T47D (cell line): ENCODE data around the gene GSDME.
A peak's percentile ranks its signal among the peaks of the same experiment; 100 is the strongest.
"Not testable (repeated sequence)": the region's sequence is repeated elsewhere in the genome, so short reads cannot be mapped to it uniquely, and the experiment has no call there.

Experiments used
- DNase-seq, 2 experiments: peaks; one replicate each; pipeline versions ENCODE4 v3.0.0 to v3.0.0-alpha.2; 2011 to 2012; ENCODE audit warnings: low read depth in 1 of 2, low spot score in 1 of 2
- JUND ChIP-seq: IDR thresholded peaks from 2 replicates; pipeline ENCODE4 v1.6.1; 2012; ENCODE audit warnings: low read depth
- in situ Hi-C: cut with HindIII; loops from 2 replicates; pipeline ENCODE4 v1.10.0; 2016; ENCODE audit warnings: low sequenced_read_pairs, low pct_unique_long_range_greater_than_20kb

The GSDME gene

GRCh38 chr7:24748521-24748920 lies 8.7 kb downstream of the GSDME start:
- no peak for TF ChIP-seq JUND
- in situ Hi-C loops, result no loop called here
- no peak for DNase-seq

DNA sequence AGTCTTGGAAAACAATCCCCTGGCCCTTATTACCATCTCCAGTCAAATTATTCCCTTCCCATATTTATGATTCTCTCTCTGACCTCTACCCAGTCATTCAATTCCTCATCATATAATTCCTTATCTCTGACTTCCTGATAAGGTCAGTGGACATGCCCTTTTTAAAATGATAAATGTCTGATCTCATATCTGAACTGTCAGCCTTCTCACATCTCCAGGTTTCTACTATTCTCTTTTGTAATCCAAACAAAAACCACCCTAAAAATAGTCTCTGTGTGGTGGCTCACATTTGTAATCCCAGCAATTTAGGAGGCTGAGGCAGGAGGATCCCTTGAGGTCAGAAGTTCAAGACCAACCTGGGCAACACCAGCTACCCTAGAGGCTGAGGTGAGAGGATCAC lies 11.9 kb downstream of the GSDME start:
- in situ Hi-C loops, result no loop called here
- DNase-seq, result no peak
- no peak for TF ChIP-seq JUND

DNA sequence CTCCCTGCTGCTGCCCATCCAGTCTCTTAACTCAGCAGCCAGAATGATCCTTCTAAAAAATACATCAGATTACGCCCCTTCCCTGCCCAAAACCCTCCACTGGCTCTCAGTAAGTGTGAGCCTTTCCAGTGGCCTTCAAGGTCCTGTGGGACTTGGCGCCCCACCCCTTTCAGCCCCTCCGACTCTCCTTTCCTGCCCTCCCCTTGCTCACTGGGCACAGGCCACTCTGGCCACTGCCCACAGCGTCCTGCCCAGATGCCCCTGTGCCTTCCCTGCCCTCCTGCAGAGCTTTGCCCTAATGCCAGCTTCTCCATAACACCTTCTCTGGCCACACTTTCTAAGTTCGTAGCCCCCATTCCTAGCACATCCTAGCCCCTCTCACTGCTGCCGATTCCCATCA lies 13.8 kb downstream of the GSDME start:
- DNase-seq, result no peak
- TF ChIP-seq JUND, result no peak
- in situ Hi-C loops, result no loop called here

DNA sequence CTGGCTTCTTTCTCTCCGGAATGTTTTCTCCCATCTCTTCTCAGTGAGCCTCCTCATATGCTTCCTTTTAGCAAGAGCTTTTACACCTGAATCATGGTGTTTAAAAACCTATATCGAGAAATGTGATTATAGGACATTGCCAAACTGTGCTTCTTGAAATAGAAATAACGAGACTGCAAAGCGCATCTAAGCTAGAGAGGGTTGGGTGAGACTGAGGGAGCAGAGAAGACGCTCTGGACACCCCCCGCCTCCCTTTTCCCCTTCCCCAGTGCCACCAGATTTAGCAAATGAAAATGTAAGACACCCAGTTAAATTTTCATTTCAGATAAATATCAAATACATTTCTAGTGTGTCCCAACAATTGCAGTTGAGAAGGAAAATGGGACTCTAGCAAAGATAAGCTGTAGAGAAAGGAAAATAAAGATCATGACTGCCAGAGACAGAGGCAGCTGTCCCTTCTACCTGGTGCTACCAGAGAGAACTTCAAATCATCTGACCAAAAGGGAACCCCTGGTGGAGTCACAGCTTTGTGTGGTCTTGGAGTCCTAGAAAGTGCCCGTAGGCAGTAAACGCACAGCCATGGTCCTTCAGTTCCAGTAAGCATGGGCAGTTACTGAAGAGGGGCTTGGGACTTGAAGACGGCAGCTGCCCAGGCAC lies 14.6 kb downstream of the GSDME start:
- TF ChIP-seq JUND, result no peak
- in situ Hi-C loops, result no loop called here
- no peak for DNase-seq

DNA sequence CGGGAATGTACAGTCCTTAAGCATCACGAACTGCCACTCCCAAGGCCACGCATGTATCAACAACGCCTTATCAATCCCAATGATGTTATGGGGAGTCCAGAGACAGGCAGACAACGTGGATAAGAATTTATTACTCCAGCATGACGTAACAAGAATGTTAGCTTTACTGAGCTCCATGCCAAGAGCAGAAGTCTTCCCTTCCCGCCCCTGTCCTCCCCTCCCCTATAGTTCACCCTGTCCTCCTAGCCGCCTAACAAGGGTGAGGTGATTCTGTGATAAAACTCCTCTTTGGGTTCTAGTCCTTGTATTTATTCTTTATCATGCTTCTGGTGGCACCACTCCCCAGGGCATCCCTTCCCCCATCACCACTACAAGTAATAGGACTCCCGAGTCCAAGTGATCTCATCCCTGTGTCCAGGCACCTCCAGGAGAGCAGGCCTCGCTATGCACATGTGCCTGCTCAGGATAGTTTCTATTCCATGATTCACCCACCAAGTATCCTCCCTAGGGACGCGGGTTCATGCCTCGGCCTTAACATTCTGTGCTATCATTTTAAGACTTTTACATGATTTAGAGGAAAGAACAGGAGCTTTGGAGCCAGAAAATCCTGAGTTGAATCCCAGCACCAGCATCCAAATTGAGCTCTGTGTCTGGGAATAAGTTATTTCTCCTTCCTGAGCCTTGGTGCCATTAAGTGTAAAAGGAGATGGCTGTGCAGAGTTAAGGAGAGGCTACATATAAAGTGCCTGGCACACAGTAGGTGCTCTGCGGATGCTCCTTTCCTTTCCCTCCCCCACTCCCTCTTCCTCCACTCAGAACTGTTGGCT lies 15.4 kb downstream of the GSDME start:
- in situ Hi-C loops, result no loop called here
- no peak for TF ChIP-seq JUND
- no peak for DNase-seq

DNA sequence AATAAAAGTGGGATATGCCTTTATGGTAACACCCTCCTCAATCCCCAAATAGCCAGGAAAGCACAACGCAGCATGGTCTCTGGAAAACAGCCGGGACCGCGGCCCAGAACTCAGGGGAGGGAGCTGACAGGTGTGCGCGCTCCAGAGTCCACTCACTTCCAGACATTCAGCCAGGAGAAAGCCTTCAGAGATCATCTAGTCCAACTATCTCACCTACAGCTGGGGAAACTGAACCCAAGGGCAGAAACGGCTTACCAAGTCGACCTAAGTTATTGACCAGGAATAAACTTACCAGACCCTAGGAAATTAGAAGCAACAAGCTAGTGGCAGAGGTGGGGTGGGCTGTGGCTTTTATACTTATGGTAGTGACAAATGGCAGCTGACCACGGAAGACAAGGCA lies 16.4 kb downstream of the GSDME start:
- DNase-seq, result no peak
- TF ChIP-seq JUND, result no peak
- in situ Hi-C loops, result no loop called here

GRCh38 chr7:24739306-24739705 lies 18.0 kb downstream of the GSDME start:
- in situ Hi-C loops, result no loop called here
- no peak for DNase-seq
- TF ChIP-seq JUND, result no peak

- TF ChIP-seq JUND, result no peak
- no peak for DNase-seq
- in situ Hi-C loops, result no loop called here
These were observed 18.7 kb downstream of the GSDME start for GRCh38 chr7:24738577-24738976.

GRCh38 chr7:24737281-24737680 lies 20.0 kb downstream of the GSDME start:
- in situ Hi-C loops, result no loop called here
- TF ChIP-seq JUND, result no peak

GRCh38 chr7:24735594-24735993 lies 21.7 kb downstream of the GSDME start:
- in situ Hi-C loops, DNase-seq: not testable (repeated sequence)

More at GRCh38 chr7:24737281-24737680, 20.0 kb downstream of the GSDME start:
- DNase-seq, result no peak

- TF ChIP-seq JUND, result no peak
- in situ Hi-C loops, result no loop called here
- DNase-seq, result no peak
These were observed 23.0 kb downstream of the GSDME start for GRCh38 chr7:24734306-24734705.

- peak in 1 of 2 experiments; percentile 55 for DNase-seq
- TF ChIP-seq JUND, result no peak
- in situ Hi-C loops, result no loop called here
These were observed 23.7 kb downstream of the GSDME start for GRCh38 chr7:24733414-24734060.
